Parathyroid adenoma (tissue), 2 donors: ENCODE results near the gene PRKAR1B.

Experiments used
- H2AFZ ChIP-seq: fragments of 300-600 bp; sonication (generic); one replicate; pipeline ENCODE4 v1.7.0; 2017; ENCODE audit warnings: antibody characterized with exemption, mild to moderate bottlenecking
- H3K27ac ChIP-seq: fragments of 300-600 bp; sonication (generic); one replicate; pipeline ENCODE4 v1.7.0; 2017
- H3K27me3 ChIP-seq: fragments of 300-600 bp; sonication (generic); one replicate; pipeline ENCODE4 v1.7.0; 2017; ENCODE audit warnings: low read length; ENCODE audit not compliant: control insufficient read depth, insufficient read depth
- H3K36me3 ChIP-seq: fragments of 300-600 bp; sonication (generic); one replicate; pipeline ENCODE4 v1.7.0; 2017; ENCODE audit warnings: low read length; ENCODE audit not compliant: control insufficient read depth, insufficient read depth
- H3K4me1 ChIP-seq: fragments of 300-600 bp; sonication (generic); one replicate; pipeline ENCODE4 v1.7.0; 2017; ENCODE audit warnings: control low read depth
- H3K4me2 ChIP-seq: fragments of 300-600 bp; sonication (generic); one replicate; pipeline ENCODE4 v1.7.0; 2017; ENCODE audit warnings: low read length
- H3K4me3 ChIP-seq: fragments of 300-600 bp; sonication (generic); one replicate; pipeline ENCODE4 v1.7.0; 2017; ENCODE audit warnings: low read depth, low read length
- H3K79me2 ChIP-seq: fragments of 300-600 bp; sonication (generic); one replicate; pipeline ENCODE4 v1.7.0; 2017; ENCODE audit warnings: control low read depth
- H3K9ac ChIP-seq: fragments of 300-600 bp; sonication (generic); one replicate; pipeline ENCODE4 v1.7.0; 2017; ENCODE audit warnings: mild to moderate bottlenecking
- H3K9me3 ChIP-seq: fragments of 300-600 bp; sonication (generic); one replicate; pipeline ENCODE4 v1.7.0; 2017; ENCODE audit warnings: low read length; ENCODE audit not compliant: control insufficient read depth
- TF ChIP-seq, protein P1 (sequence below): fragments of 300-600 bp; sonication (generic); IDR thresholded peaks from one replicate; pipeline ENCODE4 v1.7.0; 2017; ENCODE audit warnings: antibody characterized with exemption, mild to moderate bottlenecking
- donor health status: primary hyperparathyroidism.

PRKAR1B gene

DNA sequence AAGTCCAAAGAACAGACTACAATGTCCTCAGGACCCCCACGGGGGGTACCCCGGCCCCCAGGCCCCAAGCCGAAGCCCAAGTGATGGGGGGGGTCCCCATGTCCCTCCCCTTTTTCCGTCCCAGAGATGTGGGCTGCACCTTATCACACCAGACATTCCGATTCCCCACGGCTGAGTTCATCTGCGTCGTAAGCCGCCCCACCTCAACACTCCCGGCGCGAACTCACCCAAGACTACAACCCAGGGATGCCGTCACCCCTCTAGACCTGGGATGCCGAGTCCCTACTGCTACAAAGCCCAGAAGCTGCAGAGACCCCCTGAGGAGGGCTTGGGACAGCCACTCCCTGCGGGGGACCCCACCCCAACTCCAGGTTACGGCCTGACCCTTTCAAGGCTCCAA, 221.9 kb downstream of the PRKAR1B start:
- H3K36me3 ChIP-seq, result no peaks in the 10 kb centered on the region
- no peak overlapping the region for H3K4me2 ChIP-seq
- TF ChIP-seq, protein P1, sequence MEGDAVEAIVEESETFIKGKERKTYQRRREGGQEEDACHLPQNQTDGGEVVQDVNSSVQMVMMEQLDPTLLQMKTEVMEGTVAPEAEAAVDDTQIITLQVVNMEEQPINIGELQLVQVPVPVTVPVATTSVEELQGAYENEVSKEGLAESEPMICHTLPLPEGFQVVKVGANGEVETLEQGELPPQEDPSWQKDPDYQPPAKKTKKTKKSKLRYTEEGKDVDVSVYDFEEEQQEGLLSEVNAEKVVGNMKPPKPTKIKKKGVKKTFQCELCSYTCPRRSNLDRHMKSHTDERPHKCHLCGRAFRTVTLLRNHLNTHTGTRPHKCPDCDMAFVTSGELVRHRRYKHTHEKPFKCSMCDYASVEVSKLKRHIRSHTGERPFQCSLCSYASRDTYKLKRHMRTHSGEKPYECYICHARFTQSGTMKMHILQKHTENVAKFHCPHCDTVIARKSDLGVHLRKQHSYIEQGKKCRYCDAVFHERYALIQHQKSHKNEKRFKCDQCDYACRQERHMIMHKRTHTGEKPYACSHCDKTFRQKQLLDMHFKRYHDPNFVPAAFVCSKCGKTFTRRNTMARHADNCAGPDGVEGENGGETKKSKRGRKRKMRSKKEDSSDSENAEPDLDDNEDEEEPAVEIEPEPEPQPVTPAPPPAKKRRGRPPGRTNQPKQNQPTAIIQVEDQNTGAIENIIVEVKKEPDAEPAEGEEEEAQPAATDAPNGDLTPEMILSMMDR, result no peak
- H3K9me3 ChIP-seq, result no peaks in the 10 kb centered on the region
- H3K79me2 ChIP-seq, result no peaks in the 10 kb centered on the region
- no peak overlapping the region for H3K27ac ChIP-seq
- no peak overlapping the region for H2AFZ ChIP-seq
- H3K27me3 ChIP-seq, result no peaks in the 10 kb centered on the region
- no peak overlapping the region for H3K9ac ChIP-seq
- H3K4me1 ChIP-seq, result no peaks in the 10 kb centered on the region
- H3K4me3 ChIP-seq, result no peak overlapping the region

DNA sequence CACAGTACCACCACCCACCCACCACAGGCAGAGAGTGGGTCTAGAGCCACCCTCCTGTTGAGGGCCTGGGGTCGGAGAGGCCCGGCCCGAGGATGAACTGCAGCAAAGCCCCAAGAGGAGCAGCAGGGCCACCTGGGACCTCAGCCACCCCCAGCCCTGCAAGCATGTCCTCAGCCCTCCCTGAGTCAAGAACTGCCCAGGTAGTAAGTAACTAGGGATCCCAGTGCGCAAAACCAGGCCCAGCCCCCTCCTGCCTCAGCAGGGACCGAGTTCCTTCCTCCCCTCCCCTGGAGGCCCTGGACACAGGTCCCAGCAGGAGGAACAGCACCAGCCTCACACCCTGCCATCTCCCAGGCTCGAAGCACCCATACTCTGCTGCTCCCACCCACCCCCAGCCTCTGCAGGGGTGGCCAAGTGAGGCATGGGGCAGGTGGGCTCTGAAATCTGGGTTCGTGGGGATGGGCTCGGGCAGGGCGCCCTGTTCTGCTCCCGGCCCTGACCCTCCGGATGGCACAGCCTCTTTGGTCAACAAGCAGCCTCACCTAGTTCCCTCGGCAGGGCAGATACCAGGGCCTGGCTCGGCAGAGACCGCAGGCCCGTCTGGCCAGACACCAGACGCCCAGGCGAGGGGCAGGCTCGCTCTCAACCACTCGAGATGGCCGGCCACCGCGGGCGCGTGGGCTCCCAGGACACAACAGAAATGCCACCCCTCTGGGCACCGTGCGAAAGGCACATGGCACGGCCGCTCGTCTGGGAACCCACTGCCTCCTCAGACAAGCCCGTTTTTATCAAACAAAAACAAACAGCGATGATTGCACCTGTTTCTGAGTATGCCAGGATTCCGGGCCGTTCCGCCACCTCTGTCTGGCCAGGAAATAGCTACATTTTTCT, 222.6 kb downstream of the PRKAR1B start:
- Histone ChIP-seq H3K4me2 (no peak overlapping the region), H2AFZ (no peak overlapping the region), H3K4me1 (no peaks in the 10 kb centered on the region), H3K79me2 (no peaks in the 10 kb centered on the region), H3K9ac (no peak overlapping the region), H3K4me3 (no peak overlapping the region), H3K9me3 (no peaks in the 10 kb centered on the region), H3K27ac (no peak overlapping the region), H3K36me3 (no peaks in the 10 kb centered on the region), H3K27me3 (no peaks in the 10 kb centered on the region)
- TF ChIP-seq, protein P1, result no peak

DNA sequence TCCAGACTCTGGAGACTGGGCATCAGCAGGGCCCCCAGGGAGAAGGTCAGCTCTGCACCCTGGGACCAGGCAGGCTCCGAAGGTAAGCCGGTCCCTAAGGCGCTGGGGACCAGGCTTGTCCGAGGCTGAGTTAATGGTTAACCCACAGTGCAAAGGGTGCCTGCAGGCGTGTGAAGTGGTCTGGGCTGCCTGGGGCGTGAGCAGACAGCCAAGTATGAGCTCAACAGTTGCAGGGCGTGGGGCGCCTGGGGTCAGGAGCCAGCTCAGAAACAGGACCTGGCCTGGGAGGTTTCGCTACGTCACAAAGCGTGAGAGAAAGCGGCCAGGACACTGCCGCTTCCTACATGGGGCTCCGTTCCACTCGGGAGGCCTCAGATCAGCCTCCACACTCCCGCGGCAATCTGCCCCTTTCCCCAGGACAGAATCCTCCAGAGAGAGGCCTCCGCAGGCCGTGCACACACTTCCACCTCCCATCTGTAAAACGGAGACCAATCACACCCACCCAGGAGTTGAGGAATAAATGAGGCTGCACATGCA, 223.4 kb downstream of the PRKAR1B start:
- no peaks in the 10 kb centered on the region for H3K4me1 ChIP-seq
- no peaks in the 10 kb centered on the region for H3K79me2 ChIP-seq

GRCh38 chr7:502296-502695, 224.8 kb downstream of the PRKAR1B start:
- no peaks in the 10 kb centered on the region for H3K9me3 ChIP-seq
- TF ChIP-seq, protein P1, result no peak
- no peak overlapping the region for H3K4me3 ChIP-seq
- no peak overlapping the region for H3K9ac ChIP-seq
- H3K79me2 ChIP-seq, result no peaks in the 10 kb centered on the region
- no peaks in the 10 kb centered on the region for H3K4me1 ChIP-seq
- no peak overlapping the region for H3K27ac ChIP-seq
- no peaks in the 10 kb centered on the region for H3K36me3 ChIP-seq
- no peaks in the 10 kb centered on the region for H3K27me3 ChIP-seq
- H3K4me2 ChIP-seq, result no peak overlapping the region
- no peak overlapping the region for H2AFZ ChIP-seq

More for the DNA sequence above, 223.4 kb downstream of the PRKAR1B start:
- Histone ChIP-seq H3K36me3 (no peaks in the 10 kb centered on the region), H3K9me3 (no peaks in the 10 kb centered on the region), H3K4me3 (no peak overlapping the region), H3K4me2 (no peak overlapping the region), H3K27ac (no peak overlapping the region), H3K27me3 (no peaks in the 10 kb centered on the region), H2AFZ (no peak overlapping the region), H3K9ac (no peak overlapping the region)
- TF ChIP-seq, protein P1, result no peak
